ENCODE results near the gene ADGRB3. TPM values are rescaled to one million over a fixed set of nuclear protein-coding genes. Genes with fewer than 3 reads are reported as not detected.
A peak's percentile ranks its signal among the peaks of the same experiment; 100 is the strongest.

The ADGRB3 gene
- total and polyA plus RNA-seq, 4 donors, result 0.47 to 24.6 (median 1.9) TPM

DNA sequence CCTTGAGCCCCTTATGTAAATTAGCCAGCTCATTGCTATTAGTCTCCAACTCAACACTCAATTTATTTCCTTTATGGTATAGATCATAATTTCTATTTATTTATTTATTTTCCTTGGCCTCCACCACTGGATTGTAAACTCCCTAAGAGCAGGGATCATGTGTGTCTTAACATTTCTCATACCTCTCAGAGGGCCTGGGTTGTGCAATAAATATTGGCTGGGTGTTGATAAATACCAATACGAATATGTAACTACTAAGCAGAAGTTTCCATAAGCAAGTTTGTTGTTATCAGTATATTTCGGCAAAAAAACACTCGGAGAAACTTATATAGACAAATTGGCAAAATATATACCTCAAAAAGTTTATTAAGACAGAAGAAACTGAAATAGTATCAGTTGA is 257.4 kb downstream of the ADGRB3 start:
- H3K9ac ChIP-seq (ENCODE audit: insufficient read depth in 1 of 2, low read length in 2 of 2), result no peak overlapping the region
- no peak for ATAC-seq (ENCODE audit: insufficient read depth, low FRiP score)
- no peaks in the 10 kb centered on the region for H3K36me3 ChIP-seq (ENCODE audit: control insufficient read depth in 4 of 4, insufficient read depth in 4 of 4, low read length in 4 of 4)
- no peak overlapping the region for H3K27ac ChIP-seq (ENCODE audit: low read depth in 1 of 2, low read length in 1 of 2)
- DNase-seq, result peak in 2 of 3 donors; percentile 42 to 59
- WGBS, 2 donors, result 83 to 86% methylated on average over 3 of the region's 3 CpGs
- H3K9me3 ChIP-seq (ENCODE audit: control insufficient read depth in 4 of 4, insufficient read depth in 3 of 4, low read length in 3 of 4), result no peaks in the 10 kb centered on the region
- peaks cover 0 to 7% (median 2%) of the 10 kb centered on the region in 5 donors for H3K4me1 ChIP-seq (ENCODE audit: control insufficient read depth in 5 of 5, insufficient read depth in 5 of 5, low read length in 5 of 5)
- no peak overlapping the region for H3K4me3 ChIP-seq
- H3K27me3 ChIP-seq (ENCODE audit: control insufficient read depth in 3 of 3, insufficient read depth in 3 of 3, low read length in 2 of 3), result no peaks in the 10 kb centered on the region
- no peak for TF ChIP-seq CTCF (IDR thresholded peaks at IDR 0.05; ENCODE audit: control extremely low read depth, extremely low read depth)

DNA sequence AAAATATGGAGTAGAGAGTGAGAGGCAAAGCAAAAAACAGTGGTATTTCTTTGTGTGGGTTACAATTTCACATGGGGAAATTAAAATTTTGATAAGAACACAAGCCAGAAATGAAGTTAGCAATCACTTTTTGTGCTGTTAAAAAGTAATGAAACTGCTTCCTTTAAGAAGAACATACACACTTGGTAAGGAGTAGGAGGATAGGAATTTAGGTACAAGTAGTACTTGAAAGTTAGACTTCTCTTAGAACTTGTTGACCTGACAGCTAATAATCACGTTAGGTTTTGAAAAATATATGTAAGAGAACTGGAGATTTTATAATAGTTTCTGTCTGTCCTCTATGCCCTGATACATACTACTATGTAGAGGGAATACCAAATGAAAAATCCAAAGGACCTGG is 260.8 kb downstream of the ADGRB3 start:
- Histone ChIP-seq H3K9ac (ENCODE audit: insufficient read depth in 1 of 2, low read length in 2 of 2) (no peak overlapping the region), H3K27ac (ENCODE audit: low read depth in 1 of 2, low read length in 1 of 2) (no peak overlapping the region), H3K36me3 (ENCODE audit: control insufficient read depth in 4 of 4, insufficient read depth in 4 of 4, low read length in 4 of 4) (no peaks in the 10 kb centered on the region), H3K9me3 (ENCODE audit: control insufficient read depth in 4 of 4, insufficient read depth in 3 of 4, low read length in 3 of 4) (no peaks in the 10 kb centered on the region), H3K4me1 (ENCODE audit: control insufficient read depth in 5 of 5, insufficient read depth in 5 of 5, low read length in 5 of 5) (peaks cover 0 to 7% (median 2%) of the 10 kb centered on the region in 5 donors), H3K27me3 (ENCODE audit: control insufficient read depth in 3 of 3, insufficient read depth in 3 of 3, low read length in 2 of 3) (no peaks in the 10 kb centered on the region), H3K4me3 (no peak overlapping the region)
- DNase-seq (no peak), ATAC-seq (ENCODE audit: insufficient read depth, low FRiP score) (no peak)
- no peak for TF ChIP-seq CTCF (IDR thresholded peaks at IDR 0.05; ENCODE audit: control extremely low read depth, extremely low read depth)
- WGBS, 2 donors, result 55 to 59% methylated on average over 1 of the region's 1 CpG

DNA sequence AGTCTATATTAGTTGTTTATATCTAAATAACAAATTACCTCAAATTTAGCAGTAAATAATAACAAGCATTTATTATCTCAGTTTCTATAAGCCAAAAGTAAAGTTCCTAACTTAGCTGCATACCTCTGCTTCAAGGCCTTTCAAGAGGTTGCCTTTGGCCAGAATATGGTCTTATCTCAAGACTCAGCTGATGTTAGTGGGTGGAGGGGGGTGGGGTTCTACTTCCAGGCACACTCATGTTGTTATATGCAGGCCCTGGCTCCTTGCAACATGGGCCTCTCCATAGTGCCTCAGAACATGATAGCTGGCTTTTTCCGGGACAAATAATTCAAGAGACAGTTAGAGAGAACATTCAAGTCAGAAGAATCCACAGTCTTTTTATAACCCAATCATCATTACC is 266.0 kb downstream of the ADGRB3 start:
- DNase-seq (no peak), ATAC-seq (ENCODE audit: insufficient read depth, low FRiP score) (no peak)
- H3K4me3 ChIP-seq, result no peak overlapping the region
- H3K27ac ChIP-seq (ENCODE audit: low read depth in 1 of 2, low read length in 1 of 2), result no peak overlapping the region
- WGBS, 2 donors, result 68 to 87% methylated on average over 1 of the region's 1 CpG
- no peak for TF ChIP-seq CTCF (IDR thresholded peaks at IDR 0.05; ENCODE audit: control extremely low read depth, extremely low read depth)
- no peaks in the 10 kb centered on the region for H3K36me3 ChIP-seq (ENCODE audit: control insufficient read depth in 4 of 4, insufficient read depth in 4 of 4, low read length in 4 of 4)
- no peaks in the 10 kb centered on the region for H3K4me1 ChIP-seq (ENCODE audit: control insufficient read depth in 5 of 5, insufficient read depth in 5 of 5, low read length in 5 of 5)
- H3K9me3 ChIP-seq (ENCODE audit: control insufficient read depth in 4 of 4, insufficient read depth in 3 of 4, low read length in 3 of 4), result no peaks in the 10 kb centered on the region
- no peaks in the 10 kb centered on the region for H3K27me3 ChIP-seq (ENCODE audit: control insufficient read depth in 3 of 3, insufficient read depth in 3 of 3, low read length in 2 of 3)
- no peak overlapping the region for H3K9ac ChIP-seq (ENCODE audit: insufficient read depth in 1 of 2, low read length in 2 of 2)

- no peaks in the 10 kb centered on the region for H3K4me1 ChIP-seq (ENCODE audit: control insufficient read depth in 5 of 5, insufficient read depth in 5 of 5, low read length in 5 of 5)
- H3K9me3 ChIP-seq (ENCODE audit: control insufficient read depth in 4 of 4, insufficient read depth in 3 of 4, low read length in 3 of 4), result no peaks in the 10 kb centered on the region
- WGBS, 2 donors, result 89 to 90% methylated on average over 3 of the region's 3 CpGs
- no peak for TF ChIP-seq CTCF (IDR thresholded peaks at IDR 0.05; ENCODE audit: control extremely low read depth, extremely low read depth)
- ATAC-seq (ENCODE audit: insufficient read depth, low FRiP score) (no peak), DNase-seq (no peak)
- H3K9ac ChIP-seq (ENCODE audit: insufficient read depth in 1 of 2, low read length in 2 of 2), result no peak overlapping the region
- no peaks in the 10 kb centered on the region for H3K36me3 ChIP-seq (ENCODE audit: control insufficient read depth in 4 of 4, insufficient read depth in 4 of 4, low read length in 4 of 4)
- no peak overlapping the region for H3K4me3 ChIP-seq
- no peaks in the 10 kb centered on the region for H3K27me3 ChIP-seq (ENCODE audit: control insufficient read depth in 3 of 3, insufficient read depth in 3 of 3, low read length in 2 of 3)
- H3K27ac ChIP-seq (ENCODE audit: low read depth in 1 of 2, low read length in 1 of 2), result no peak overlapping the region
Observed at GRCh38 chr6:68911334-68911733, 276.3 kb downstream of the ADGRB3 start.
